GM12873 (cell line): ENCODE measurements around the gene ZC3H11A.

Experiments
- TF ChIP-seq, protein P1 (sequence below): IDR thresholded peaks from 2 replicates; pipeline ENCODE4 v1.5.1; 2012; ENCODE audit warnings: low read depth, mild to moderate bottlenecking, moderate library complexity, low read length, control low read depth; ENCODE audit not compliant: insufficient read depth; ENCODE audit errors: missing control alignments

Gene ZC3H11A

DNA sequence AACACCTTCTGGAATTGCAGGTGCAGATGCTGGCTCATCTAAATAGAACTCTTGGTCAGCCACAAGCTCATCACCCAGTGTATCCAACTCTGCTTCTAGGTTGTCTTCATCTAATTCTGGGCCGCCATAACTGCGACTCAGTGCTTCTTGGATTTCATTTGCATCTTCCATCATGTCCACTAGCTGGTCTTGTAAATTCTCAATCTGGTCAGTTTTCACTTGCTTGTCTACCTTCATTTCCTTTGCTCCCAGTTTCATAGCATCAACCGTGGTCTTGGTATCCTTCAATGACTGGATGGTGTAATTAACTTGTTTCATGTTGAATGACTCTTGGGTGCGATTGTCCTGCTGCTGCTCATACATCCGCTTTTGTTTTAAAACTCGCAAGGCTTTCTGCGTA is 10.3 kb downstream of the ZC3H11A start:
- TF ChIP-seq, protein P1, sequence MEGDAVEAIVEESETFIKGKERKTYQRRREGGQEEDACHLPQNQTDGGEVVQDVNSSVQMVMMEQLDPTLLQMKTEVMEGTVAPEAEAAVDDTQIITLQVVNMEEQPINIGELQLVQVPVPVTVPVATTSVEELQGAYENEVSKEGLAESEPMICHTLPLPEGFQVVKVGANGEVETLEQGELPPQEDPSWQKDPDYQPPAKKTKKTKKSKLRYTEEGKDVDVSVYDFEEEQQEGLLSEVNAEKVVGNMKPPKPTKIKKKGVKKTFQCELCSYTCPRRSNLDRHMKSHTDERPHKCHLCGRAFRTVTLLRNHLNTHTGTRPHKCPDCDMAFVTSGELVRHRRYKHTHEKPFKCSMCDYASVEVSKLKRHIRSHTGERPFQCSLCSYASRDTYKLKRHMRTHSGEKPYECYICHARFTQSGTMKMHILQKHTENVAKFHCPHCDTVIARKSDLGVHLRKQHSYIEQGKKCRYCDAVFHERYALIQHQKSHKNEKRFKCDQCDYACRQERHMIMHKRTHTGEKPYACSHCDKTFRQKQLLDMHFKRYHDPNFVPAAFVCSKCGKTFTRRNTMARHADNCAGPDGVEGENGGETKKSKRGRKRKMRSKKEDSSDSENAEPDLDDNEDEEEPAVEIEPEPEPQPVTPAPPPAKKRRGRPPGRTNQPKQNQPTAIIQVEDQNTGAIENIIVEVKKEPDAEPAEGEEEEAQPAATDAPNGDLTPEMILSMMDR, result no peak

GRCh38 chr1:203807196-203807595 is 11.8 kb downstream of the ZC3H11A start:
- TF ChIP-seq, protein P1, result no peak

DNA sequence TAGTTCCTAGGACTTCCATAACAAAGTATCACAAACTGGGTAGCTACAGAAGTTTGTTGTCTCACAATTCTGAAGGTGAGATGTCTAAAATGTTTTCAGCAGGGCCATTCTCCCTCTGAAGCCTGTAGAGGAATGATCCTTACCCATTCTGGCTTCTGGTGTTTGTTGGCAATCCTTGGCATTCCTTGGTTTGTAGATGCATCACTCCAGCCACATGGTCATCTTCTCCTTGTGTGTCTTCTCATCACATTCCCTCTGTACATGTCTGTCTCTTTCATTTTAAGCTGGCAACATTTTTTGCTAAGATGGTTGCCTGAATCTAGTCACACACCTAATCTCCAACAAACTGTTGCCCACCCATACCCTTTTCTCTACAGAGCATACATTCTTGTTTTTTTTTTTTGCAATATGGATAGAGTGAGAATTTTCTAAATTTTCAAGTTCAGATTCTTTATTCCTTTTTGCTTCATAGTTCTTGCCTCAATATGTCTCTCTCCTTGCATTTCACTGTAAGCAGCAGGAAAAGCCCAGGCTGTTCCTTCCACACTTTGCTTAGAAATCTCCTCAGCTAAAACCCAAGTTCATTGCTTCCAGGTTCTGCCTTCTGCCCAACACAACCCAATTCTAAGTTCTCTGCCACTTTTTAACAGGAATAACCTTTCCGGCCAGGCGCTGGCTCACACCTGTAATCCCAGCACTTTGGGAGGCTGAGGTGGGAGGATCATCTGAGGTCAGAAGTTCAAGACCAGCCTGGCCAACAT is 18.3 kb downstream of the ZC3H11A start:
- TF ChIP-seq, protein P1, result no peak

DNA sequence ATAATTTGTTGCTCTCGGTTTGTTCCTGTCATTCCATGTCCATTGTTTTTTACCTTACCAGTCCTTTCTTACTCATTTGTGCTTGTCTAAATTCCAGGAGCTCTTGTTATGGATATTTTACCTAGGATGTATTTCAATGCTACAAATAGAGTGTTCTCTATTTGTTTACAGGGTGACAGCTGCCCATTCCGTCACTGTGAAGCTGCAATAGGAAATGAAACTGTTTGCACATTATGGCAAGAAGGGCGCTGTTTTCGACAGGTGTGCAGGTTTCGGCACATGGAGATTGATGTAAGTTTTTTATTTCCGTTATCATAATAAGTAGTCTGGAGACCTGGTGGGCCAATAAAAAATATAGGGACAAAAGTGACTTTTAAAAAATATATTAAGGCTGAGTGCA is 23.0 kb downstream of the ZC3H11A start:
- TF ChIP-seq, protein P1, result no peak

- TF ChIP-seq, protein P1, result no peak
Measured at GRCh38 chr1:203823306-203823705, 27.9 kb downstream of the ZC3H11A start.

DNA sequence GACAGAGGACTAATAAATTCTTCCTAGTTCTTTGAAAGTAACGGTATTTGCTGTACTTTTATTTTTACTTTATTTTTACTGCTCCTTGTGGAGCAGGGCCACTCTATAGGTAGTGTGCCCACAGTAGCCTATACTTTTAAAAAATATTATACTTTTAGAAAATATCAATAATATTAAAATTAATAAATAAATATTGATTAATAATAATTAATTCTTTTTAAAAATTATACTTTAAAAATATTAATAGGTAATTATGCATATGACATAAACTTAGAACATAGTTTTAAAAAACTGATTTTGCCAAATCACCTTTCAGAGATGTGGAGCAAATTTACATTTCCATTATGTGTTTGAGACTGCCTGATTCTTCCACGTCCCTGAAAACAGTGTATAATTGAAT is 30.8 kb downstream of the ZC3H11A start:
- TF ChIP-seq, protein P1, result no peak

GRCh38 chr1:203828002-203828401 is 32.6 kb downstream of the ZC3H11A start:
- TF ChIP-seq, protein P1, result no peak
